ENCODE data around the gene RAB8A.

- TF ChIP-seq CTCF (IDR thresholded peaks at IDR 0.05) (no peak), EZH2 (IDR thresholded peaks at IDR 0.05) (no peak)
Measured at GRCh38 chr19:16075430-16076153, 36.1 kb upstream of the RAB8A start.
